HCT116 (cell line): Measurements from ENCODE around the gene PLEKHA8. TPM values are rescaled to one million over a fixed set of nuclear protein-coding genes. Genes with fewer than 3 reads are reported as not detected.

Experiments
- ATAC-seq: fragments of 200-7000 bp; cut with Tn5 transposase; 2 replicates; pipeline ENCODE4 v1.9.1; 2020; ENCODE audit warnings: mild to moderate bottlenecking, moderate library complexity
- BruUV-seq: library from RNA; stranded (reverse); fragments of 400-500 nt; replicated peaks from 2 replicates; lab custom pipeline; 2021; lab: Mats Ljungman, UMichigan
- CTCF ChIA-PET: fragments of 300-600 bp; sonication (Branson Sonifier 250); formaldehyde crosslinking; loops from one replicate; lab custom pipeline; 2021; ENCODE audit warnings: antibody characterized with exemption; lab: Charles Lee
- POLR2A ChIA-PET: fragments of 300-600, 350-600 bp; sonication (Branson Sonifier 250); formaldehyde crosslinking; loops from one replicate; lab custom pipeline; 2021; ENCODE audit warnings: antibody characterized with exemption; lab: Charles Lee
- RAD21 ChIA-PET, 2 experiments: fragments of 300-600 bp; sonication (Branson Sonifier 250); formaldehyde crosslinking; loops; one replicate each; lab custom pipeline; 2023; ENCODE audit warnings: low total read pairs in 2 of 2; ENCODE audit not compliant: uncharacterized antibody in 2 of 2, unreplicated experiment in 2 of 2, low non-redundant PET in 1 of 2; lab: Charles Lee
- DNase-seq: peaks from one replicate; pipeline ENCODE4 v3.0.0-alpha.2; 2010; ENCODE audit warnings: low read depth, low spot score
- H2AFZ ChIP-seq: fragments of 200-600 bp; shearing (Covaris generic), sonication (generic); 2 replicates; pipeline ENCODE4 v1.6.1; 2017; ENCODE audit warnings: low read depth, mixed run types, mixed read lengths, antibody characterized with exemption, low read length; ENCODE audit not compliant: poor library complexity, severe bottlenecking
- H3K27ac ChIP-seq: 2 replicates; pipeline ENCODE4 v1.5.1; 2012; ENCODE audit warnings: low read depth, low read length
- H3K27me3 ChIP-seq: fragments of 200-600 bp; sonication (generic); 2 replicates; pipeline ENCODE4 v1.6.1; 2016; ENCODE audit warnings: mixed run types, low read length, mixed read lengths; ENCODE audit not compliant: insufficient read depth
- H3K36me3 ChIP-seq, 2 experiments: fragments of 200-500 bp in 1 of 2; fragments of 200-600 bp in 1 of 2; sonication (Bioruptor generic) in 1 of 2; sonication (generic) in 1 of 2; 2 replicates each; pipeline versions ENCODE4 v1.5.1 to v1.6.1; 2014 to 2016; ENCODE audit warnings: low read length in 2 of 2, inconsistent platforms in 1 of 2, mixed read lengths in 1 of 2, mixed run types in 1 of 2; ENCODE audit not compliant: insufficient read depth in 2 of 2, control insufficient read depth in 1 of 2
- H3K4me1 ChIP-seq, 2 experiments: fragments of 200-600 bp in 1 of 2; sonication (generic) in 1 of 2; 2 replicates each; pipeline versions ENCODE4 v1.5.1 to v1.6.1; 2012 to 2017; ENCODE audit warnings: low read length in 2 of 2, inconsistent platforms in 1 of 2, mild to moderate bottlenecking in 1 of 2, mixed read lengths in 1 of 2, mixed run types in 1 of 2, moderate library complexity in 1 of 2; ENCODE audit not compliant: insufficient read depth in 2 of 2, control insufficient read depth in 1 of 2
- H3K4me2 ChIP-seq: fragments of 200-600 bp; sonication (generic); 2 replicates; pipeline ENCODE4 v1.6.1; 2017; ENCODE audit warnings: mixed run types, low read length, mixed read lengths
- H3K4me3 ChIP-seq, 2 experiments: fragments of 200-600 bp in 1 of 2; sonication (generic) in 1 of 2; replicated peaks in 1 of 2; 2 replicates each; pipeline ENCODE4 v1.5.1; 2011 to 2016; ENCODE audit warnings: low read length in 2 of 2, control low read depth in 1 of 2, low read depth in 1 of 2, mild to moderate bottlenecking in 1 of 2, mixed read lengths in 1 of 2, mixed run types in 1 of 2
- H3K79me2 ChIP-seq: fragments of 200-600 bp; sonication (generic); 2 replicates; pipeline ENCODE4 v1.6.1; 2017; ENCODE audit warnings: mild to moderate bottlenecking, mixed run types, low read length, moderate library complexity, mixed read lengths; ENCODE audit not compliant: insufficient read depth
- H3K9ac ChIP-seq: fragments of 200-600 bp; sonication (generic); 2 replicates; pipeline ENCODE4 v1.6.1; 2016; ENCODE audit warnings: low read length, mixed read lengths
- H3K9me2 ChIP-seq: fragments of 200-600 bp; sonication (generic), shearing (Covaris generic); 2 replicates; pipeline ENCODE4 v1.6.1; 2017; ENCODE audit warnings: mixed run types, mild to moderate bottlenecking, moderate library complexity; ENCODE audit not compliant: insufficient read depth
- H3K9me3 ChIP-seq, 2 experiments: fragments of 200-500 bp in 1 of 2; fragments of 200-600 bp in 1 of 2; sonication (Bioruptor generic) in 1 of 2; sonication (generic) in 1 of 2; 2 replicates each; pipeline ENCODE4 v1.6.1; 2014 to 2017; ENCODE audit warnings: low read length in 2 of 2, mixed read lengths in 2 of 2, inconsistent platforms in 1 of 2, low read depth in 1 of 2, mild to moderate bottlenecking in 1 of 2, mixed run types in 1 of 2, moderate library complexity in 1 of 2; ENCODE audit not compliant: control insufficient read depth in 1 of 2, insufficient read depth in 1 of 2
- H4K20me1 ChIP-seq: fragments of 200-600 bp; sonication (generic), shearing (Covaris generic); 2 replicates; pipeline ENCODE4 v1.6.1; 2017; ENCODE audit warnings: mixed run types, mild to moderate bottlenecking, moderate library complexity; ENCODE audit not compliant: insufficient read depth
- CEBPB ChIP-seq: IDR thresholded peaks from 2 replicates; pipeline ENCODE4 v1.6.1; 2012; ENCODE audit warnings: low read depth
- CTCF ChIP-seq, 3 experiments: fragments of 200-600 bp in 1 of 3; sonication (generic) in 1 of 3; IDR thresholded peaks in 2 of 3; conservative IDR thresholded peaks in 1 of 3; 2 replicates each; pipeline ENCODE4 v1.5.1; 2012 to 2017; ENCODE audit warnings: low read depth in 2 of 3, low read length in 2 of 3, antibody characterized with exemption in 1 of 3, borderline replicate concordance in 1 of 3, control low read depth in 1 of 3, mild to moderate bottlenecking in 1 of 3, mixed read lengths in 1 of 3, mixed run types in 1 of 3, moderate library complexity in 1 of 3; ENCODE audit not compliant: insufficient read depth in 1 of 3
- ELF1 ChIP-seq: IDR thresholded peaks from 2 replicates; pipeline ENCODE4 v1.6.1; 2012; ENCODE audit warnings: low read depth, borderline replicate concordance
- EZH2 ChIP-seq: fragments of 200-600 bp; sonication (generic); IDR thresholded peaks from 2 replicates; pipeline ENCODE4 v1.6.1; 2017; ENCODE audit warnings: antibody characterized with exemption, mixed run types
- FOSL1 ChIP-seq: IDR thresholded peaks from 2 replicates; pipeline ENCODE4 v1.6.1; 2012; ENCODE audit warnings: low read depth
- JUND ChIP-seq: IDR thresholded peaks from 2 replicates; pipeline ENCODE4 v1.6.1; 2012
- POLR2A ChIP-seq: IDR thresholded peaks from 2 replicates; pipeline ENCODE4 v1.7.0; 2011; ENCODE audit warnings: borderline replicate concordance; ENCODE audit not compliant: insufficient read depth, insufficient read length; ENCODE audit errors: extremely low read depth
- POLR2AphosphoS5 ChIP-seq: IDR thresholded peaks from 2 replicates; pipeline ENCODE4 v1.6.1; 2011; ENCODE audit warnings: mild to moderate bottlenecking, low read depth, low read length, moderate library complexity
- REST ChIP-seq: IDR thresholded peaks from 2 replicates; pipeline ENCODE4 v1.6.1; 2012; ENCODE audit warnings: low read depth
- SP1 ChIP-seq: IDR thresholded peaks from 2 replicates; pipeline ENCODE4 v1.6.1; 2012; ENCODE audit warnings: low read depth
- SRF ChIP-seq: IDR thresholded peaks from 2 replicates; pipeline ENCODE4 v1.6.1; 2012; ENCODE audit warnings: low read depth
- TCF7L2 ChIP-seq: IDR thresholded peaks from 2 replicates; pipeline ENCODE4 v1.7.0; 2011; ENCODE audit warnings: borderline replicate concordance, inconsistent platforms; ENCODE audit not compliant: insufficient read depth, insufficient read length; ENCODE audit errors: extremely low read depth
- YY1 ChIP-seq: IDR thresholded peaks from 2 replicates; pipeline ENCODE4 v1.6.1; 2011; ENCODE audit warnings: low read length, low read depth, moderate library complexity, mild to moderate bottlenecking; ENCODE audit not compliant: insufficient replicate concordance; ENCODE audit errors: extremely low read depth
- ZBTB33 ChIP-seq: IDR thresholded peaks from 2 replicates; pipeline ENCODE4 v1.6.1; 2011; ENCODE audit warnings: mild to moderate bottlenecking, low read length, moderate library complexity; ENCODE audit not compliant: insufficient replicate concordance; ENCODE audit errors: extremely low read depth
- ZNF274 ChIP-seq: fragments of 200-500 bp; sonication (Bioruptor generic); IDR thresholded peaks from 2 replicates; pipeline ENCODE4 v1.6.1; 2014; ENCODE audit warnings: mild to moderate bottlenecking, low read depth, low read length, inconsistent platforms
- intact Hi-C: fragments of 100-400 bp; cut with micrococcal nuclease; formaldehyde crosslinking; loops from 2 replicates; pipeline ENCODE4 v1.10.0; 2022
- total RNA-seq: library from RNA; stranded (reverse); gene quantifications from one replicate; pipeline ENCODE4 v1.2.1, GENCODE V29; 2021; ENCODE audit not compliant: unreplicated experiment
- TF ChIP-seq, protein P1 (sequence below): IDR thresholded peaks from 2 replicates; pipeline ENCODE4 v1.6.1; 2012

Gene PLEKHA8
- total RNA-seq, 1 experiment from 2014 or later, result 13.6 TPM

DNA sequence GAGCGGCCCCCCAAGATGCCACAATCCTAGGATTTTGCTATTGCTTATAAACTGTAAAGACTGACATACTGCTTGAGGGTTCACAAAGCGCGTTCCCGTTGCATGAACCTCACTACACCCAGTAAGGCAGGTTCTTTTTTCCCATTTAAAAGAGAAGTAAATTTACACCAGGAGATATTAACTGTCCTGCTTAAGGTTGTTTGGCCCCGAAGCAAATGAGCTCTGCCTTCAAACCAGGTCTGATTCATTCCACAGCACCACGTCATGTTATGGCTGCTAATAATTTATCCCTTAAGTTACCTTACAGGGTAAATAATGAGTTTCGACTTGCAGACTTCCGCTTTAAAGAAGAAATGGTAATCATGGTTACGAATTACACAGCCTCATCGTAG is 1.2 kb upstream of the PLEKHA8 start:
- ATAC-seq (peak; percentile 3), DNase-seq (no peak)
- Histone ChIP-seq H3K79me2 (peaks cover 52% of the 10 kb centered on the region), H3K9ac (peak overlapping the region; percentile 45), H4K20me1 (peaks cover 10% of the 10 kb centered on the region; the same call in 1 of the 2 replicates), H3K4me2 (peak overlapping the region; percentile 94), H3K9me3 (no peaks in the 10 kb centered on the region), H3K36me3 (no peaks in the 10 kb centered on the region; a peak in 1 of 4 replicates), H3K9me2 (no peaks in the 10 kb centered on the region), H3K27ac (peak overlapping the region; percentile 6; the same call in 1 of the 2 replicates), H3K4me1 (peaks cover 15 to 32% of the 10 kb centered on the region in 2 experiments), H3K27me3 (no peaks in the 10 kb centered on the region), H3K4me3 (peak overlapping the region; percentile 50 to 72), H2AFZ (peak overlapping the region; percentile 96)
- BruUV-seq, result no TSS peak
- TF ChIP-seq CEBPB (no peak), REST (no peak), ELF1 (no peak; the same call in 1 of the 2 replicates), SP1 (no peak), POLR2AphosphoS5 (no peak), YY1 (no peak), JUND (no peak), ZNF274 (no peak), CTCF (IDR thresholded peaks at IDR 0.05 in 2 of 3, conservative IDR thresholded peaks at IDR 0.05 in 1 of 3; ENCODE audit: borderline replicate concordance in 1 of 3, insufficient read depth in 1 of 3, low read depth in 2 of 3, low read length in 2 of 3) (no peak), EZH2 (no peak), TCF7L2 (no peak), ZBTB33 (no peak), POLR2A (no peak), SRF (no peak), FOSL1 (no peak)
- TF ChIP-seq, protein P1, sequence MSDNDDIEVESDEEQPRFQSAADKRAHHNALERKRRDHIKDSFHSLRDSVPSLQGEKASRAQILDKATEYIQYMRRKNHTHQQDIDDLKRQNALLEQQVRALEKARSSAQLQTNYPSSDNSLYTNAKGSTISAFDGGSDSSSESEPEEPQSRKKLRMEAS, result no peak
- CTCF ChIA-PET, result interaction anchor here (1.1 to 1.2 kb wide), 2 partner anchors 35 to 47 kb away, joined by 3 to 4 read pairs; no protein-coding TSS in a partner anchor
- intact Hi-C loops, result no loop called here
- POLR2A ChIA-PET, result interaction anchor here (1.2 kb wide), 1 partner anchor 39 kb away, joined by 3 read pairs; no protein-coding TSS in a partner anchor
- RAD21 ChIA-PET, result no interaction called here
